ENCODE results near the gene AIFM2. TPM values are rescaled to one million over a fixed set of nuclear protein-coding genes. Genes with fewer than 3 reads are reported as not detected.
A peak's percentile ranks its signal among the peaks of the same experiment; 100 is the strongest.

AIFM2 gene
- total and polyA plus RNA-seq, 9 of the 15 experiments (the other 6 are each of a cell fraction or from before 2014, with no cell fraction given): 2.7 to 14.1 (median 9.2) TPM

DNA sequence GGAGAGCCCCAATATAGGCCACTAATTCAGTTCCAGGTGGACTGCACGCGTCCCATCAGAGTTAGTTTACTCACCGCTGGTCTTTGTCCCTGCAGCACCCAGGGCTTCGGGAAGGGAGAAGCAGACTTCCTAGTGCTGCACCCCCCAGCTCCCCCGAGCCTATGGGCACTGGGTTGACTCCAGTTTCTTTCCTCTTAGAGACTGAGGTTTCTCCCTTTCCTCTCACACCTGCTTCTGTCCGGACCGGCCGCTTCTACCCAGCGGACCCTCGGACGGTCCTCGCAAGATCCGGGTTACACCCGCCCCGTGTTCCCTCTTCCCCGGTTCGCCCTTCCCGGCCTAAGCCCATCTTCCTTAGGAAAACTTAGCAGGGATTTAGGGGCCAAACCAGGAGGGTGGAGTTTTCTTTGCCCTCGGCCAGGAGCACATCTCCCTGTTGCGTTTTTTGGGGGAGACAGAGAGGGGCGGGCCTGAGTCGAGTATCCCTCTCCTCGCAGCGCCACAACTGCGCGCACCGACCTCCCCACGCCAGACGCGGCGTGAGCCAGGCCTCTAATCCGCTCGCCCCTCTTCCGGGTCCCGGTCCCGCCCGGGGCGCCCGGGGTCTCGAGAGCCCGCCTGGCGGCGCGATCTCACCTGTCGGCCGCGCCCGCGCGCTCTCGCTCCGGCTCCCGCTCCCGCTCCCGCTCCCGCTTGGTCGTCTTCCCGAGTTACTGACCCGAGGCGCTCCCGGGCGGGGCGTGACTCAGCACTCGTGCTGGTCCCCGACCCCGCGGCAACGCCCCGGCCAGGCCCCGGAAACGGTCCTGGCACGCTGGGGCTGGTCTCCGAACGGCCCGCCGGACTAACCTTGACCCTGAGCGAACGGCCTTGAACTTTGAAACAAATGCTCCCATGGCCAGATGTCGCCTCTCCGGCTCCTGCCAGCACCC, at the start of gene AIFM2 (continued):
- TF ChIP-seq ZBTB1 (CRISPR knock-in tag; IDR thresholded peaks at IDR 0.05; ENCODE audit: borderline replicate concordance, low read depth) (no peak), SLC30A9 (CRISPR knock-in tag; IDR thresholded peaks at IDR 0.05) (no peak), TAF1 (IDR thresholded peaks at IDR 0.05; ENCODE audit: control insufficient read depth, extremely low read depth, insufficient read depth, low read length, severe bottlenecking) (peak; percentile 42), ZC3H11A (IDR thresholded peaks at IDR 0.05; ENCODE audit: low read depth, low read length) (no peak), GATAD2B (IDR thresholded peaks at IDR 0.05; ENCODE audit: borderline replicate concordance) (peak; percentile 54; the same call in 1 of the 2 replicates), TCF7 (IDR thresholded peaks at IDR 0.05; ENCODE audit: borderline replicate concordance) (no peak), SNRNP70 (optimal IDR thresholded peaks at IDR 0.05; ENCODE audit: low read depth, low read length) (no peak), JUN (IDR thresholded peaks at IDR 0.05; ENCODE audit: borderline replicate concordance, low read depth, low read length) (no peak), JUN (CRISPR knock-in tag; IDR thresholded peaks at IDR 0.05; ENCODE audit: borderline replicate concordance) (no peak), ELF1 (tag; IDR thresholded peaks at IDR 0.05) (peak; percentile 85), FOXK2 (conservative IDR thresholded peaks at IDR 0.05 in 1 of 2, IDR thresholded peaks at IDR 0.05 in 1 of 2; ENCODE audit: low read depth in 2 of 2) (no peak), ZNF551 (CRISPR knock-in tag; IDR thresholded peaks at IDR 0.05) (no peak)
- TF ChIP-seq, protein P1, sequence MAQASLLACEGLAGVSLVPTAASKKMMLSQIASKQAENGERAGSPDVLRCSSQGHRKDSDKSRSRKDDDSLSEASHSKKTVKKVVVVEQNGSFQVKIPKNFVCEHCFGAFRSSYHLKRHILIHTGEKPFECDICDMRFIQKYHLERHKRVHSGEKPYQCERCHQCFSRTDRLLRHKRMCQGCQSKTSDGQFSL (CRISPR knock-in tag; IDR thresholded peaks at IDR 0.05): peak; percentile 21; the same call in 1 of the 2 replicates
- TF ChIP-seq, protein P1 (tag; IDR thresholded peaks at IDR 0.05): no peak
- TF ChIP-seq, protein P2, sequence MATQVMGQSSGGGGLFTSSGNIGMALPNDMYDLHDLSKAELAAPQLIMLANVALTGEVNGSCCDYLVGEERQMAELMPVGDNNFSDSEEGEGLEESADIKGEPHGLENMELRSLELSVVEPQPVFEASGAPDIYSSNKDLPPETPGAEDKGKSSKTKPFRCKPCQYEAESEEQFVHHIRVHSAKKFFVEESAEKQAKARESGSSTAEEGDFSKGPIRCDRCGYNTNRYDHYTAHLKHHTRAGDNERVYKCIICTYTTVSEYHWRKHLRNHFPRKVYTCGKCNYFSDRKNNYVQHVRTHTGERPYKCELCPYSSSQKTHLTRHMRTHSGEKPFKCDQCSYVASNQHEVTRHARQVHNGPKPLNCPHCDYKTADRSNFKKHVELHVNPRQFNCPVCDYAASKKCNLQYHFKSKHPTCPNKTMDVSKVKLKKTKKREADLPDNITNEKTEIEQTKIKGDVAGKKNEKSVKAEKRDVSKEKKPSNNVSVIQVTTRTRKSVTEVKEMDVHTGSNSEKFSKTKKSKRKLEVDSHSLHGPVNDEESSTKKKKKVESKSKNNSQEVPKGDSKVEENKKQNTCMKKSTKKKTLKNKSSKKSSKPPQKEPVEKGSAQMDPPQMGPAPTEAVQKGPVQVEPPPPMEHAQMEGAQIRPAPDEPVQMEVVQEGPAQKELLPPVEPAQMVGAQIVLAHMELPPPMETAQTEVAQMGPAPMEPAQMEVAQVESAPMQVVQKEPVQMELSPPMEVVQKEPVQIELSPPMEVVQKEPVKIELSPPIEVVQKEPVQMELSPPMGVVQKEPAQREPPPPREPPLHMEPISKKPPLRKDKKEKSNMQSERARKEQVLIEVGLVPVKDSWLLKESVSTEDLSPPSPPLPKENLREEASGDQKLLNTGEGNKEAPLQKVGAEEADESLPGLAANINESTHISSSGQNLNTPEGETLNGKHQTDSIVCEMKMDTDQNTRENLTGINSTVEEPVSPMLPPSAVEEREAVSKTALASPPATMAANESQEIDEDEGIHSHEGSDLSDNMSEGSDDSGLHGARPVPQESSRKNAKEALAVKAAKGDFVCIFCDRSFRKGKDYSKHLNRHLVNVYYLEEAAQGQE (IDR thresholded peaks at IDR 0.05; ENCODE audit: borderline replicate concordance): no peak; the same call in 1 of the 2 replicates
- TF ChIP-seq, protein P2 (CRISPR knock-in tag; IDR thresholded peaks at IDR 0.05; ENCODE audit: low read depth): no peak
- TF ChIP-seq, protein P3, sequence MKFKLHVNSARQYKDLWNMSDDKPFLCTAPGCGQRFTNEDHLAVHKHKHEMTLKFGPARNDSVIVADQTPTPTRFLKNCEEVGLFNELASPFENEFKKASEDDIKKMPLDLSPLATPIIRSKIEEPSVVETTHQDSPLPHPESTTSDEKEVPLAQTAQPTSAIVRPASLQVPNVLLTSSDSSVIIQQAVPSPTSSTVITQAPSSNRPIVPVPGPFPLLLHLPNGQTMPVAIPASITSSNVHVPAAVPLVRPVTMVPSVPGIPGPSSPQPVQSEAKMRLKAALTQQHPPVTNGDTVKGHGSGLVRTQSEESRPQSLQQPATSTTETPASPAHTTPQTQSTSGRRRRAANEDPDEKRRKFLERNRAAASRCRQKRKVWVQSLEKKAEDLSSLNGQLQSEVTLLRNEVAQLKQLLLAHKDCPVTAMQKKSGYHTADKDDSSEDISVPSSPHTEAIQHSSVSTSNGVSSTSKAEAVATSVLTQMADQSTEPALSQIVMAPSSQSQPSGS (CRISPR knock-in tag; IDR thresholded peaks at IDR 0.05): no peak
